HG03457 (cell line): ENCODE results near the gene MPST.

Experiments used
- ATAC-seq: cut with Tn5 transposase; IDR thresholded peaks from one replicate; pipeline ENCODE4 v1.9.1; 2021; ENCODE audit warnings: moderate number of reproducible peaks; ENCODE audit not compliant: unreplicated experiment

The MPST gene

DNA sequence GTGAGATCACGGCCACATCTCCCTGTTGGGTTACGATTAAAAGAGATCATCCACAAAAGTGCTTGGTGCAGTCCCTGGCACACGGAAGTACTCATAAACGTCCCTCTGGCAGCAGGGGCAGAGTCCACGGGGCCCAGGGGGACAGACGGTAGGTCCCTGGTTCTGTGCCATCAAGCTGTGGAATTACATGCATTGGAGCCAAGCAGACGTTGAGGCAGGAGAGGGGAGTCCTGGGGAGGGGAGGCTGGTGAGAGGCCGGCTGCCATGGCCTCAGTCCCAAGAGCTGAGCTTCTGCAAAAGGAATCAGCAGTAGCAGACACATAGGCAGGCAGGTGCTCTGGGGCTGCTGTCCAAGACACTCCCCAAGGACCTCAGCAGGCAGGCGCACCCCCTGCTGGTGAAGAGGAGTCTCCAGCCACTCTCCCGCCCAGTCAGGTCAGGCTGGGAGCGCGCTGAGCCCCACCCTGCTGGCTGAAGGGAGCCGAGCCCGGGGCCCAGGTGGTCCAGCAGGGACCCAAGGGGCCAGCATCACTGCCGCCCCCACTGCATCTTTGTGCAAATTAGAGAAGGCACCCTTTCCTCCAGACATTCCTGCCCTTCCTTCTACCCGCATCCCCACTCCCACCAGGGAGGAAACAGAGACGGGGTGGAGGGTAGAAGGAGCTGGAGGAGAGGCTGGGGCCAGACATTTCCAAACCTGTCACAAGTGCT, 24.4 kb downstream of the MPST start:
- ATAC-seq = no peak

- ATAC-seq = no peak
These were observed 25.4 kb downstream of the MPST start for GRCh38 chr22:37044634-37045625.

DNA sequence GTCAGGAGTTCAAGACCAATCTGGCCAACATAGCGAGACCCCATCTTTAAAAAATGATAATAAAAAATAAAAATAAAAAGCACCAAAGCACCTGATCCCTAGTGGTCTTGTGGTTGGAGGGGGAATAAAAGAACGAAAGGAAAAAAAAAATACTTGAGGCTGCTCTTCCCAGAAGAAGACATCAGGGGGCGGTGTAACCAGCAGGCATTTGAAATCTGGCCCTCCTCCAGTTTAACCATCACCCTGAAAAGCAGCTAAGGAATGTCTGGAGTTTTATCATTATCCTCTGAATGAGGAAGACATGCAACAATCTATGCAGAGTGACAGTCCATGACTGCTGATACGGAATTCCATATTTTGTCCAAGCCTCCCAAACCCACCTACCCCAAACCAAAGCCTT, 26.4 kb downstream of the MPST start:
- no peak for ATAC-seq

GRCh38 chr22:37046589-37046988, 27.0 kb downstream of the MPST start:
- ATAC-seq = no peak

- no peak for ATAC-seq
These were observed 27.5 kb downstream of the MPST start for GRCh38 chr22:37047006-37047405.

DNA sequence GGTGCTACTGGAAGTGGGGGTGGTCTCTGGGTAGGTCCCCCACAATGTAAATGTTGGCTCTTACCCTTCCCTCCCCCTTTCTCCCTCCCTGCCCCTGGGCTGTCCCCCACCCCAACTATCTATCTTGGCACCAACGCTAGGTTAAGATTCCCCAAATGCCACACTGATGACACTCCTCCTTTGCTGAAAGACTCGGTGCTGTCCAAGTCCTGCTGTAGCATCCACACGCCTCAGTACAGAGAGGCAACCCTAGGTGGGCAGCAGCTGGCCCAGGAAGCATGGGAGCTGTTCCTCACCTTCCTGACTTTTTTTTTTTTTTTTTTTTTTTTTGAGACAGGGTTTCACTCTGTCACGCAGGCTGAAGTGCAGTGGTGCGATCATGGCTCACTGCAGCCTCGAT, 28.6 kb downstream of the MPST start:
- no peak for ATAC-seq

GRCh38 chr22:37049224-37049623, 29.7 kb downstream of the MPST start:
- ATAC-seq = no peak

- no peak for ATAC-seq
These were observed 31.4 kb downstream of the MPST start for GRCh38 chr22:37050913-37051312.

- peak; percentile 58 for ATAC-seq
These were observed 32.1 kb downstream of the MPST start, which contains the start of gene KCTD17 for GRCh38 chr22:37051391-37052385. Gene KCTD17, plus strand, starts transcription at chr22:37051742. Its CDS starts 19 bp downstream, at chr22:37051761.

GRCh38 chr22:37052386-37053309, 33.1 kb downstream of the MPST start:
- no peak for ATAC-seq

DNA sequence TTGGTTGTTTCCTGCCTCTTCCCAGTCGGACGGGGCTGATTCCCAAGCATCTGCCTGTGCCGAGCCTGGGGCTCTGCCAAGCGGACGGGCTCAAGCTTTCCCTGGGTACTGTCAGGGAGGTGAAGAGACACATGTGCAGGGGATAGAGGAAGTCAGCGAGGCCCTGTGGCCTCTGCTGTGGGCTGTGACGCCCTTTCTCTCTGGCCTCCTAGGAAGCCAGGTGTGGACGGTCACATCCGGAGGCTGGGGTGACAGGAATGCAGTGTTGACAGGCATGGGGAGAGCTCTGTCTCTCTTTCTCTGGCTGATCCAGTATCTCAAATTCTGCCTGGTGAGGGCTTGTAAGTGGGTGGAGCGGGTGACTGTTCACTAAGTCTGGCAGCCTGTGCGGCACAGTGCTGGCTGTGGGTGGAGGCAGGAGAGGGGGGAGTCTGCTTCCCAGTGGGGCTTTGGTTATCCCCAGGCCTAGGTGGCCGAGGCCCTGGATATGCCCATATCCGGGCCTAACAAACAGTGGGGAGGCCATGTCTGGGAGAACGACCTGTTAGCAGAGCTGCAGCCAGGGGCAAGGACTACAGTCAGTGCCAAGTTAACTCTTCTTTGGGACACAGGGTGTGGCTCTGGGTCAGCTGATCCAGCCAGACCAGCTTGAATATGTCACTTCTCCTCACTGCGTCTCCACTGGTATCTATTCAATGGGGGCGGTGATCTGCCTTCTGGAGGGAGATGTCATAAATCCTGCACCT, 33.9 kb downstream of the MPST start:
- ATAC-seq = no peak

- no peak for ATAC-seq
These were observed 34.5 kb downstream of the MPST start for GRCh38 chr22:37054056-37054395.

GRCh38 chr22:37054600-37055365, 35.2 kb downstream of the MPST start:
- no peak for ATAC-seq

GRCh38 chr22:37056246-37056645, 36.7 kb downstream of the MPST start:
- ATAC-seq = no peak

DNA sequence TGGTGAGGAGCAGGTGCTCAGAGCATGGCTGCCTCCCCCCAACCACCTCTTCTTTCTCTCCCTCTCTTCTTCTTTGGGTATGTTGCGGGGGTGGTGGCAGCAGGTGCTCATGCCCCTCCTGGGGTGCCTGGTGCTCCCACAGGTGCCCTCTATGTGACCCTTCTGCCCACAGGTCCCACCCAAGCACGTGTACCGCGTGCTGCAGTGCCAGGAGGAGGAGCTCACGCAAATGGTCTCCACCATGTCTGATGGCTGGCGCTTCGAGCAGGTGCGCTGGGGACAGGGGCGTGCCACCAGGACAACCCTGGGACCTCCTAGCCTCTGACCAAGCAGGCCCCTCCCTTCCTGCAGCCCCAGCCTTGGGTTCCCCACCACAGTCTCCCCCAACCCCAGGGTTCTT, 37.7 kb downstream of the MPST start:
- ATAC-seq = no peak

DNA sequence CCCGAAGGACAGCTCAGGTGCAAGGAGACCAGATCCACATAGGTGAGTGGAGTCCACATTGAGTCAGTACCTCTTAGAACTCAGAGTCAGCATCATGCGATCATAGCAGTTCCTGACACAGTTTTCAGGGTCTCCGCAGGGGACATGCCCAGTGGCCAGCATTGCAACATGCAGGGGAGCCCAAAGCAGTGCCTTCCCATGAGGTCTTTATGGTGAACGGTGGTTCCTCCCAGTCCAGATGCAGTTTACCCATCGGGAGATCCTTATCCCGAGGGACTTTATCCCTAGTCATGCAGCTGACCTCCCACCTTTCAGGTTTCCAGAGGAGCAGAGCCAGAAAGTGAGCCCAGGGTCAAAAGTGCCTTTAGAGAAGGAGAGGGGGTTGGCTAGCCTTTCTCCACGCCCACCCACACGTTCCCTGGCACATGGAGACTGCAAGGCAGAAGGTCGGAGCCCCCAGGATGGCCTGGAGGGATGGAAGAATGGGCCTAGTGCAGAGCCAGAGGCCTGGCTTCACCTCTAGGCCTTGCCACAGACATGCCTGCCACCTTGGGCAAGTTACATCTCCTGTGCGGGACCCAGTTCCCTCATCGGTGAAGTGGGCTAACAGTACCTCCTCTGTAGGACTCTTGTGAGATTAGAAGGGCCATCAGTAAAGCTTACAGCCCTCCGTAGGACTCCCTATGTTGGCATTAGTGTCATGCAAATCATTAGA, 38.4 kb downstream of the MPST start:
- no peak for ATAC-seq

DNA sequence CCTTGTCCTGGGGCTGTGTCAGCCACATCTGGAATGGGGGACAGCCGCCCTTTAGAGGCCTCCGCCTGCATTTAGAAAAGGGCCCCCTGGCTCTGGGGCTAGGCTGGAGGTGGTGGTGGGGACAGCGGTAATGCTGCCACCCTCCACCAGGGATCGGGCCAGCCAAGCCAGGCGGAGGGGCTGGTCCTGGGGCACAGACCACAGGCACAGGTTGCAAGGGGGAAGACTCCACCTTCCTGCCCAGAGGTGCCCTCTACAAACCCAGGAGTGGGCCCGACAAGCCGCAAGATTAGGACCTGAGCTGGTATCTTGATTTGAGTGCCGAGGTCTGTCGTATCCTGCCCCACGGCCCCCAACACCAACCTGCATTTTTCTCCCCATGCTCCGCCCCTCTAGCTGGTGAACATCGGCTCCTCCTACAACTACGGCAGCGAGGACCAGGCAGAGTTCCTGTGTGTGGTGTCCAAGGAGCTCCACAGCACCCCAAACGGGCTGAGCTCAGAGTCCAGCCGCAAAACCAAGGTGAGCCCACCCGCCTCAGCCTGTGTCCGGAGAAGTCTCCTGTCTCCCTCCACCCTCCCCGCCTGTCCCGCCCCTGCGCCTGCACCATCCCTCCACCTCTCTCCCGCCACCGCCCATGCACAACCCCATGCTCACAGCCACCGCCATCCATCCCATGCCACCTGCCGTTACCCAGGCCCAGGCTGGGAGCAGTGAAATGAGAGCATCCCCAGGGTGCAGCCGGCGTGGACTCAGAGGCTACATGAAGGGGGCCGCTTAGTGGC, 39.6 kb downstream of the MPST start:
- no peak for ATAC-seq
